AG10803 (cell line): ENCODE data around the gene SORL1.

Experiments used
- DNase-seq: peaks from one replicate; pipeline ENCODE4 v3.0.0; 2010; ENCODE audit warnings: low read depth
- H3K4me3 ChIP-seq: 2 replicates; pipeline ENCODE4 v1.5.1; 2011; ENCODE audit warnings: mild to moderate bottlenecking, low read length, control low read depth
- TF ChIP-seq, protein P1 (sequence below): conservative IDR thresholded peaks from 2 replicates; pipeline ENCODE4 v1.5.1; 2011; ENCODE audit warnings: mild to moderate bottlenecking, low read length, control low read depth, inconsistent platforms

Gene SORL1

DNA sequence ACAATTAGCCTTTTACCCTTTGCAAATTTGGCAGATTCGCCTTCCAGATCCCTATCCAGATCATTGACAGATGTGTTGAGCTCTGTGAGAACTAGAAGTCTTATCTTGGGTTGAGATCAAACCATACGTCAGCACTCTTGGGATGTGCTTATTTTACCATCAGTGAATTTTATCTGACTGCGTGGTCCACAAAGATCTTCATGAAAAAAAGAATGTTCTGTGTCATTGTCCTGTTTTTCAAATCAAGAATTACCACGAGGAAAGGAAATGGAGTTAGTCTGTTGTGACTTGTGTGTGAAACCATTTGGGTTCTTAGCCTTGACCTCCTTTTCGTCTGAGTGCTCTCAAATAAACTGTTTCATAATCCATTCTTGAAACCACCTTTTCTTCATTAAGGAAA is 86.9 kb downstream of the SORL1 start:
- TF ChIP-seq, protein P1, sequence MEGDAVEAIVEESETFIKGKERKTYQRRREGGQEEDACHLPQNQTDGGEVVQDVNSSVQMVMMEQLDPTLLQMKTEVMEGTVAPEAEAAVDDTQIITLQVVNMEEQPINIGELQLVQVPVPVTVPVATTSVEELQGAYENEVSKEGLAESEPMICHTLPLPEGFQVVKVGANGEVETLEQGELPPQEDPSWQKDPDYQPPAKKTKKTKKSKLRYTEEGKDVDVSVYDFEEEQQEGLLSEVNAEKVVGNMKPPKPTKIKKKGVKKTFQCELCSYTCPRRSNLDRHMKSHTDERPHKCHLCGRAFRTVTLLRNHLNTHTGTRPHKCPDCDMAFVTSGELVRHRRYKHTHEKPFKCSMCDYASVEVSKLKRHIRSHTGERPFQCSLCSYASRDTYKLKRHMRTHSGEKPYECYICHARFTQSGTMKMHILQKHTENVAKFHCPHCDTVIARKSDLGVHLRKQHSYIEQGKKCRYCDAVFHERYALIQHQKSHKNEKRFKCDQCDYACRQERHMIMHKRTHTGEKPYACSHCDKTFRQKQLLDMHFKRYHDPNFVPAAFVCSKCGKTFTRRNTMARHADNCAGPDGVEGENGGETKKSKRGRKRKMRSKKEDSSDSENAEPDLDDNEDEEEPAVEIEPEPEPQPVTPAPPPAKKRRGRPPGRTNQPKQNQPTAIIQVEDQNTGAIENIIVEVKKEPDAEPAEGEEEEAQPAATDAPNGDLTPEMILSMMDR: no peak
- H3K4me3 ChIP-seq: no peak overlapping the region
- no peak for DNase-seq

DNA sequence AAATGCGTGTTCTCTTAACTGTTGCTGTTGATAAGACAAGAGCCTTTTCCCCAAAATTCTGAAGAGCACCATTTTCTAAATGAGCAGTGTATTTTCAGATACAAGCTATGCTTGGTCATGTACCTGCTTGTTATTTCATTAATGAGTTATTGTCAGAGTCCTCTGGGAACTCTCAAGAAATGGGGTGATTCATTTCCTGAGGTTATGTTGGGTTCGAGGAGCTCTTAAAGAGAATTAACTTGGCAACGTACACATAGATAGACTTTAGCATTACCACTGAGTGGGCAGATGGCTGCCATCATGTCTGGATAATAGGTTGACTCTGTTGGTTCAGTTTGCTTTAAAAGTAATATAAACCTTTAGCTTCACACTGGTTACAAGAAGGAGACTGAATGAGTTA is 88.5 kb downstream of the SORL1 start:
- no peak for DNase-seq
- H3K4me3 ChIP-seq: no peak overlapping the region
- TF ChIP-seq, protein P1: no peak

DNA sequence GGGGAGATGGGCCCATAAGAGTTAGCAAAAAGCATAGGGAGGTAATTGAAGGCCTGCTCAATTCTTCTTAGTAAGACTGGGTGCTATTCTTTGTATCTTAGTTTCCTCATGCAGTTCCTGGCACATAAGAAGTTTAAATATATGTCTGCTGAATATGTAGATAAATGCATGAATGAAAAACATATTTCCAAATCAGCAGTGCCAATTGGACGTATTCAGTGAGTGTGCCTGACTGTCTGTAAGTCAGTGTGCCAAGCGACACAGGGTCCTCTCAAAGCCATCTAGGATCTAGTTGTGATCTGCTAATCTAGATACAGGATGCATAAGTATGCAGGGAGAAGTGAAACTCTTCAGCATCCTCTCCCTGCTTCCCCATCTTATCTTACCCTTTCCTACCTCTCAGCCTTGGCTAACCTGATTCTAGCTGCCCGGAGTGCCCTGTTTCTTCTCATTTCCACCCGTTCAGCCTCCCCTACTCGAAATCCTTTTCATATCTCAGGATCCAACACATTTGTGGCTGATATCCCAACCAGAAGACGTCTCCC is 91.8 kb downstream of the SORL1 start:
- no peak for DNase-seq
- TF ChIP-seq, protein P1: no peak
- H3K4me3 ChIP-seq: no peak overlapping the region

DNA sequence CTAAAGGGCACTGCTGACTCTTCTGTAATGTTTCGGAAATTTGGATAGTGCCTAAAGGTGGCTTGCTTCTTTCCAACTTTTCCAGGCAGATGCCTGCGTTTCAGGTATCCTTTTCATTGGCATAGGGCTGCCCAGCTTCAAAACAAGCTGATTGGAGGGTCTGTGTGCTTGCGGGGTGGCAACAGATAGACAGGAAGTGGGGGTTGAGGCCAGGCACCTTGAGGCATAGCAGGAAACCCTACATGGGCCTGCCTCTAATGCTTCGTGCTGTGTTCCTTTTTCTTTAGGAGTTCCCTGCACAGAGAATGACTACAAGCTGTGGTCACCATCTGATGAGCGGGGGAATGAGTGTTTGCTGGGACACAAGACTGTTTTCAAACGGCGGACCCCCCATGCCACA is 92.8 kb downstream of the SORL1 start:
- TF ChIP-seq, protein P1: no peak
- H3K4me3 ChIP-seq: no peak overlapping the region
- no peak for DNase-seq

DNA sequence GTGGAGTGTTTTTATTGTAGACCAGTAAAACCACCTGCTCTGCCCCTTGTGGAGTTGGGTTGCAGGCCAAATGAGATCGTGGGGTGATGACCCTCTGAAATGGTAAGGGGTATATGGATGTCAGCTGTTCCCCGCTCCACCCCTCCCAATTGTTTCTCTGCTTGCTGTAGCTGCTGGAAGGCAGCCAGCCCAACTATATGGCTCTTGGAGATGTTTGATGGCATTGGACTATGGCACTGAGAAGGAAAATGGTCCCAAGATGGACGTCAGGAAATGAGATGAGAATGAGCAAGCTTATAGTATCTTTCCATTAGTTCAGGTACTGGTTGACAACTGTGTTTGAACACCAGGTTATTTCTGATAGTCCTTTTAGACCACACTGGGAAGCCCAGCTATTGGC is 95.5 kb downstream of the SORL1 start:
- no peak overlapping the region for H3K4me3 ChIP-seq
- TF ChIP-seq, protein P1: no peak
- DNase-seq: no peak

DNA sequence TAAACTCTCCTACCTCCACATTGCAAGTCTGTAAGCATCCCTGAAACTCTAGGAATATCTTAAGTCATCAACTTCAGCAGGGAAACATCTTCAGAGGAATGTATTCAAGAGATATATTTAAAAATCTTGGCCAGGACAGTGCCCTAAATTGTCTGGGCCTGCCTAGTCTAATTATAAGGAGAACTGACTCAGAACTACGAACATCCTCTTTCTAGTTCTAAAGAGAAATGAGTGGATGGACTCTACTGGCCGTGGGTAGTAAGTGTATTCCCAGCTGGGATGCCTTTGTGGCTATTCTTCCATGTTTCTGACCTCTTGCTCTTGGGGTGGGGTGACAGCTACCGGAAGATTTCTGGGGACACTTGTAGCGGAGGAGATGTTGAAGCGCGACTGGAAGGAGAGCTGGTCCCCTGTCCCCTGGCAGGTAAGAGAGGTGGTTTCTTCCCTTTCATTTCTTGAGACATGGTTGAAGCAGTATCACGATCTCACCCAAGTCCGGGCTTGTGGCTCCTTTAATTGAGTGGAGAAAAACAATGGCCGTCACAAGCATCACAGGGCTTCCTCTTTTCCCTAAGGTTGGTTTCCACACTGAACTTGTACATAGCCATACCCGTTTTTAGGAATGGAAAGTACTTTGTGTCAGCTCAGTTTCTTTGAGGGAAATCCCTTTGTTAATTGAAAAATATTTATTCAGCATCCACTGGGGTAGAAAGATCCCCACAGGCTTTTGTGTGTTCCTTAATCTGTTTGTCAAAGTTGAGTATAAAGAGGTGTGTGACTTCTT is 98.3 kb downstream of the SORL1 start:
- no peak for DNase-seq
- H3K4me3 ChIP-seq: no peak overlapping the region
- TF ChIP-seq, protein P1: no peak

DNA sequence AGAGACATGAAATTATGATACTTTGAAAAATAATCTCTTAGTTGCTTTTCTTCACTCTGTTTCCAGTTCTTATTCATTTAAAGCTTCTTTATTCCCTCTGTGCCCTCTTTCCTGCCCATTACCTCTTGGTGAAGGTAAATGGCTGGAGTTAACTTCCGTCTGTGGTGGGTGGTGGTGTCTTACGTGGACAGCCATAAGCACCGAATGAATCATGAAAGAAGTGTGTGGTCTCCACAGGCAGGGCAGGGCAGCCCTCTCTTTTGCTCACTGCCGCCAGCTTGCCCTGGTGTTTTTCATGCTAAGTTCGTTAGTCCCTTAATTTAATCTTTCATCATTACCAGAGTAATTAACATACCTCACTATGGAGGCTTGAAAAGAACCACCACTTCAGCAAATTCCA is 99.3 kb downstream of the SORL1 start:
- no peak overlapping the region for H3K4me3 ChIP-seq
- DNase-seq: no peak
- TF ChIP-seq, protein P1: no peak
